Liver (tissue), 9 donors: ENCODE measurements around the gene ENOX1. TPM values are rescaled to one million over a fixed set of nuclear protein-coding genes. Genes with fewer than 3 reads are reported as not detected.

ENCODE experiments used
- DNase-seq: peaks from one replicate; pipeline ENCODE4 v3.0.0-alpha.2; 2017; ENCODE audit warnings: low spot score
- H3K27ac ChIP-seq, 2 donors: one replicate each; pipeline ENCODE4 v1.7.0; 2013; ENCODE audit warnings: inconsistent platforms in 2 of 2, low read length in 2 of 2, control low read depth in 1 of 2, low read depth in 1 of 2, mild to moderate bottlenecking in 1 of 2
- H3K27me3 ChIP-seq, 4 donors: one replicate each; pipeline versions ENCODE4 v1.6.1 to v1.7.0; 2013; ENCODE audit warnings: low read length in 3 of 4, inconsistent platforms in 1 of 4, mild to moderate bottlenecking in 1 of 4, moderate library complexity in 1 of 4; ENCODE audit not compliant: control insufficient read depth in 4 of 4, insufficient read depth in 4 of 4
- H3K36me3 ChIP-seq, 4 donors: one replicate each; pipeline versions ENCODE4 v1.6.1 to v1.7.0; 2013; ENCODE audit warnings: low read length in 3 of 4, mild to moderate bottlenecking in 3 of 4, low read depth in 1 of 4, moderate library complexity in 1 of 4; ENCODE audit not compliant: control insufficient read depth in 4 of 4, insufficient read depth in 3 of 4
- H3K4me1 ChIP-seq, 4 donors: one replicate each; pipeline versions ENCODE4 v1.6.1 to v1.7.0; 2013; ENCODE audit warnings: low read length in 3 of 4, mild to moderate bottlenecking in 3 of 4, moderate library complexity in 1 of 4; ENCODE audit not compliant: control insufficient read depth in 4 of 4, insufficient read depth in 4 of 4
- H3K4me3 ChIP-seq, 3 donors: one replicate each; pipeline versions ENCODE4 v1.6.1 to v1.7.0; 2013; ENCODE audit warnings: low read length in 3 of 3, control low read depth in 1 of 3, low read depth in 1 of 3, mild to moderate bottlenecking in 1 of 3
- H3K9ac ChIP-seq, 2 donors: one replicate each; pipeline ENCODE4 v1.7.0; 2013; ENCODE audit warnings: low read length in 2 of 2, mild to moderate bottlenecking in 2 of 2, moderate library complexity in 2 of 2, control low read depth in 1 of 2, low read depth in 1 of 2
- H3K9me3 ChIP-seq, 4 donors: one replicate each; pipeline versions ENCODE4 v1.6.1 to v1.7.0; 2013; ENCODE audit warnings: low read length in 3 of 4; ENCODE audit not compliant: control insufficient read depth in 4 of 4
- EGR1 ChIP-seq, 2 donors: IDR thresholded peaks; 2 replicates each; pipeline ENCODE4 v1.6.1; 2016 to 2018; ENCODE audit warnings: antibody characterized with exemption in 2 of 2, low read depth in 2 of 2
- FOXA2 ChIP-seq: IDR thresholded peaks from 2 replicates; pipeline ENCODE4 v1.6.1; 2016; ENCODE audit warnings: antibody characterized with exemption
- GABPA ChIP-seq, 2 donors: IDR thresholded peaks in 1 of 2; conservative IDR thresholded peaks in 1 of 2; 2 replicates each; pipeline ENCODE4 v1.6.1; 2016; ENCODE audit warnings: antibody characterized with exemption in 2 of 2, mild to moderate bottlenecking in 1 of 2, moderate library complexity in 1 of 2
- HNF4A ChIP-seq, 2 donors: conservative IDR thresholded peaks; 2 replicates each; pipeline ENCODE4 v1.6.1; 2016; ENCODE audit warnings: antibody characterized with exemption in 2 of 2, mild to moderate bottlenecking in 2 of 2
- HNF4G ChIP-seq: IDR thresholded peaks from 2 replicates; pipeline ENCODE4 v1.6.1; 2016; ENCODE audit warnings: antibody characterized with exemption
- JUND ChIP-seq, 2 donors: IDR thresholded peaks; 2 replicates each; pipeline ENCODE4 v1.6.1; 2016; ENCODE audit warnings: antibody characterized with exemption in 2 of 2
- NR2F2 ChIP-seq: IDR thresholded peaks from 2 replicates; pipeline ENCODE4 v1.6.1; 2016; ENCODE audit warnings: antibody characterized with exemption
- RAD21 ChIP-seq, 2 donors: IDR thresholded peaks; 2 replicates each; pipeline ENCODE4 v1.6.1; 2016; ENCODE audit warnings: antibody characterized with exemption in 2 of 2, mild to moderate bottlenecking in 2 of 2
- RXRA ChIP-seq, 2 donors: IDR thresholded peaks; 2 replicates each; pipeline ENCODE4 v1.6.1; 2017 to 2018; ENCODE audit warnings: antibody characterized with exemption in 2 of 2, mild to moderate bottlenecking in 1 of 2
- SP1 ChIP-seq: IDR thresholded peaks from 2 replicates; pipeline ENCODE4 v1.6.1; 2018; ENCODE audit warnings: antibody characterized with exemption, mild to moderate bottlenecking
- TAF1 ChIP-seq: conservative IDR thresholded peaks from 2 replicates; pipeline ENCODE4 v1.6.1; 2016; ENCODE audit warnings: antibody characterized with exemption, mild to moderate bottlenecking
- YY1 ChIP-seq: IDR thresholded peaks from 2 replicates; pipeline ENCODE4 v1.6.1; 2016; ENCODE audit warnings: antibody characterized with exemption, mild to moderate bottlenecking
- WGBS: extraction: QIAGEN DNeasy Blood & Tissue Kit; methylation state at CpG from one replicate; pipeline ENCODE4 v1.1.7; 2013; 5-methylcytosine and 5-hydroxymethylcytosine counted together
- polyA plus RNA-seq, 2 donors: library from polyadenylated mRNA; stranded (reverse) in 1 of 2; unstranded in 1 of 2; fragments of 200-250 nt in 1 of 2; fragments of >200 nt in 1 of 2; fragmentation: Nextera tagmentation in 1 of 2; extraction: Ambion mirVana in 1 of 2; gene quantifications; one replicate each; pipeline versions ENCODE4 v1.2.1 to v1.2.3, GENCODE V29; 2013 to 2015
- total RNA-seq, 2 donors: library from RNA; depleted of rRNA; stranded (reverse); fragments of >200 nt; gene quantifications; one replicate each; pipeline ENCODE4 v1.2.3, GENCODE V29; 2014
- TF ChIP-seq, protein P1 (sequence below): IDR thresholded peaks from 2 replicates; pipeline ENCODE4 v1.6.1; 2016; ENCODE audit warnings: antibody characterized with exemption
- TF ChIP-seq, protein P2 (sequence below): IDR thresholded peaks from 2 replicates; pipeline ENCODE4 v1.6.1; 2016; ENCODE audit warnings: antibody characterized with exemption
- TF ChIP-seq, protein P3 (sequence below): IDR thresholded peaks from 2 replicates; pipeline ENCODE4 v1.6.1; 2016; ENCODE audit warnings: antibody characterized with exemption, mild to moderate bottlenecking
- TF ChIP-seq, protein P4 (sequence below): fragments of 150-350 bp; IDR thresholded peaks from 2 replicates; pipeline ENCODE4 v1.5.1; 2017; ENCODE audit warnings: improper control_type of control experiment, low read depth, low read length; ENCODE audit not compliant: missing input control
- TF ChIP-seq, protein P5 (sequence below): IDR thresholded peaks from 2 replicates; pipeline ENCODE4 v1.6.1; 2016; ENCODE audit warnings: antibody characterized with exemption
- donor health status: healthy.
- donor health status: healthy.
- donor health status: healthy.
- donor health status: healthy.
- donor health status: healthy.

The ENOX1 gene
- total and polyA plus RNA-seq, 4 donors: 0.02 to 0.33 (median 0.08) TPM; not detected in 1

DNA sequence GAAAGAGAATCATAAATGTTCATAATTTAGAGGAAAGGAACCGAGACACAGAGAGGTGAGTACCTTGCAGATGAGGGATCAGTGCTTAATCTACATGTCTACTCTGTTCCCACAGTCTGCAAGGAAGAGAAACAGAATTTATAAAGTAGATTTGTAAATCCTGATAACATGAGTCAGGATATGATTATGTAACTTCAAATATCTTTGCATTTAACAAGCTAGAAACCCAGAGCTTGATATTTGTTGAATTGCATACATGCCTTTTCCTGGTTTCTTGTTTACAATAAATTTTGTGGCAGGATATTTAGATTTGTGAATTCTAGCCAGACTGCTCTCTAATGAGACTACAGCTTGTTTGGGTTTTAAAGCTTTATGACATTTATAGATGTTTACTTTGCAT, 219.2 kb downstream of the ENOX1 start:
- H3K27ac ChIP-seq: no peak overlapping the region
- 76% methylated on average over 1 of the region's 1 CpG for WGBS

DNA sequence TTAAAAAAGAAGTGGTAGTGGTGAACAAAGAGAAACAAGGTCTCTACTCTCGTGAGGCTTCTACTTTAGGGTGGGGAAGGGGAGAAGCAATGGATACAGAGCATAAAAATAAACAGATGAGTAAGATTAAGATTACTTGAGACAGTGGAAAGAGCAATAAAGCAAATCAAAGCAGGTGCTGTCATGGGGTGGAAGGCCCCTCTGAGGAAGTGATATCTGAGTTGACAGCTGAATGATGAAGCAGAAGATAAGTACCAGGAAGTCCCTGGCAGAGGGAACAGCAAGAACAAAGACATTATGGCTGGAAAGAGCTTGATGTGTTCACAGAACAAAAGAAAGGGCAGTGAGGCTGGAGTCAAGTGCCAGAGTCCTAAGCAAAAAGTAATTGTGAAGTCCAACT, 221.8 kb downstream of the ENOX1 start:
- H3K9ac ChIP-seq: no peak overlapping the region
- H3K9me3 ChIP-seq: no peaks in the 10 kb centered on the region
- no peak overlapping the region for H3K4me3 ChIP-seq
- no peak overlapping the region for H3K27ac ChIP-seq
- H3K27me3 ChIP-seq: peaks cover 0 to 5% (median 0%) of the 10 kb centered on the region in 4 donors
- WGBS: 63% methylated on average over 1 of the region's 1 CpG
- no peak for DNase-seq
- H3K4me1 ChIP-seq: no peaks in the 10 kb centered on the region
- no peaks in the 10 kb centered on the region for H3K36me3 ChIP-seq
- TF ChIP-seq, protein P1, sequence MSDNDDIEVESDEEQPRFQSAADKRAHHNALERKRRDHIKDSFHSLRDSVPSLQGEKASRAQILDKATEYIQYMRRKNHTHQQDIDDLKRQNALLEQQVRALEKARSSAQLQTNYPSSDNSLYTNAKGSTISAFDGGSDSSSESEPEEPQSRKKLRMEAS: no peak
- TF ChIP-seq RXRA (IDR thresholded peaks at IDR 0.05): no peak
- no peak for TF ChIP-seq GABPA (IDR thresholded peaks at IDR 0.05 in 1 of 2, conservative IDR thresholded peaks at IDR 0.05 in 1 of 2)
- TF ChIP-seq, protein P2, sequence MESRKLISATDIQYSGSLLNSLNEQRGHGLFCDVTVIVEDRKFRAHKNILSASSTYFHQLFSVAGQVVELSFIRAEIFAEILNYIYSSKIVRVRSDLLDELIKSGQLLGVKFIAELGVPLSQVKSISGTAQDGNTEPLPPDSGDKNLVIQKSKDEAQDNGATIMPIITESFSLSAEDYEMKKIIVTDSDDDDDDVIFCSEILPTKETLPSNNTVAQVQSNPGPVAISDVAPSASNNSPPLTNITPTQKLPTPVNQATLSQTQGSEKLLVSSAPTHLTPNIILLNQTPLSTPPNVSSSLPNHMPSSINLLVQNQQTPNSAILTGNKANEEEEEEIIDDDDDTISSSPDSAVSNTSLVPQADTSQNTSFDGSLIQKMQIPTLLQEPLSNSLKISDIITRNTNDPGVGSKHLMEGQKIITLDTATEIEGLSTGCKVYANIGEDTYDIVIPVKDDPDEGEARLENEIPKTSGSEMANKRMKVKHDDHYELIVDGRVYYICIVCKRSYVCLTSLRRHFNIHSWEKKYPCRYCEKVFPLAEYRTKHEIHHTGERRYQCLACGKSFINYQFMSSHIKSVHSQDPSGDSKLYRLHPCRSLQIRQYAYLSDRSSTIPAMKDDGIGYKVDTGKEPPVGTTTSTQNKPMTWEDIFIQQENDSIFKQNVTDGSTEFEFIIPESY: no peak
- TF ChIP-seq FOXA2: no peak
- no peak for TF ChIP-seq RAD21 (IDR thresholded peaks at IDR 0.05)
- TF ChIP-seq, protein P3, sequence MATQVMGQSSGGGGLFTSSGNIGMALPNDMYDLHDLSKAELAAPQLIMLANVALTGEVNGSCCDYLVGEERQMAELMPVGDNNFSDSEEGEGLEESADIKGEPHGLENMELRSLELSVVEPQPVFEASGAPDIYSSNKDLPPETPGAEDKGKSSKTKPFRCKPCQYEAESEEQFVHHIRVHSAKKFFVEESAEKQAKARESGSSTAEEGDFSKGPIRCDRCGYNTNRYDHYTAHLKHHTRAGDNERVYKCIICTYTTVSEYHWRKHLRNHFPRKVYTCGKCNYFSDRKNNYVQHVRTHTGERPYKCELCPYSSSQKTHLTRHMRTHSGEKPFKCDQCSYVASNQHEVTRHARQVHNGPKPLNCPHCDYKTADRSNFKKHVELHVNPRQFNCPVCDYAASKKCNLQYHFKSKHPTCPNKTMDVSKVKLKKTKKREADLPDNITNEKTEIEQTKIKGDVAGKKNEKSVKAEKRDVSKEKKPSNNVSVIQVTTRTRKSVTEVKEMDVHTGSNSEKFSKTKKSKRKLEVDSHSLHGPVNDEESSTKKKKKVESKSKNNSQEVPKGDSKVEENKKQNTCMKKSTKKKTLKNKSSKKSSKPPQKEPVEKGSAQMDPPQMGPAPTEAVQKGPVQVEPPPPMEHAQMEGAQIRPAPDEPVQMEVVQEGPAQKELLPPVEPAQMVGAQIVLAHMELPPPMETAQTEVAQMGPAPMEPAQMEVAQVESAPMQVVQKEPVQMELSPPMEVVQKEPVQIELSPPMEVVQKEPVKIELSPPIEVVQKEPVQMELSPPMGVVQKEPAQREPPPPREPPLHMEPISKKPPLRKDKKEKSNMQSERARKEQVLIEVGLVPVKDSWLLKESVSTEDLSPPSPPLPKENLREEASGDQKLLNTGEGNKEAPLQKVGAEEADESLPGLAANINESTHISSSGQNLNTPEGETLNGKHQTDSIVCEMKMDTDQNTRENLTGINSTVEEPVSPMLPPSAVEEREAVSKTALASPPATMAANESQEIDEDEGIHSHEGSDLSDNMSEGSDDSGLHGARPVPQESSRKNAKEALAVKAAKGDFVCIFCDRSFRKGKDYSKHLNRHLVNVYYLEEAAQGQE: no peak
- no peak for TF ChIP-seq HNF4G
- TF ChIP-seq HNF4A (conservative IDR thresholded peaks at IDR 0.05): no peak
- no peak for TF ChIP-seq NR2F2
- TF ChIP-seq EGR1 (IDR thresholded peaks at IDR 0.05; ENCODE audit: low read depth in 2 of 2): no peak
- no peak for TF ChIP-seq JUND (IDR thresholded peaks at IDR 0.05)

More for the DNA sequence above, 219.2 kb downstream of the ENOX1 start:
- no peaks in the 10 kb centered on the region for H3K4me1 ChIP-seq
- H3K4me3 ChIP-seq: no peak overlapping the region
- H3K27me3 ChIP-seq: peaks cover 0 to 5% (median 0%) of the 10 kb centered on the region in 4 donors
- no peaks in the 10 kb centered on the region for H3K36me3 ChIP-seq
- no peak overlapping the region for H3K9ac ChIP-seq
- TF ChIP-seq EGR1 (IDR thresholded peaks at IDR 0.05; ENCODE audit: low read depth in 2 of 2): no peak
- TF ChIP-seq, protein P4, sequence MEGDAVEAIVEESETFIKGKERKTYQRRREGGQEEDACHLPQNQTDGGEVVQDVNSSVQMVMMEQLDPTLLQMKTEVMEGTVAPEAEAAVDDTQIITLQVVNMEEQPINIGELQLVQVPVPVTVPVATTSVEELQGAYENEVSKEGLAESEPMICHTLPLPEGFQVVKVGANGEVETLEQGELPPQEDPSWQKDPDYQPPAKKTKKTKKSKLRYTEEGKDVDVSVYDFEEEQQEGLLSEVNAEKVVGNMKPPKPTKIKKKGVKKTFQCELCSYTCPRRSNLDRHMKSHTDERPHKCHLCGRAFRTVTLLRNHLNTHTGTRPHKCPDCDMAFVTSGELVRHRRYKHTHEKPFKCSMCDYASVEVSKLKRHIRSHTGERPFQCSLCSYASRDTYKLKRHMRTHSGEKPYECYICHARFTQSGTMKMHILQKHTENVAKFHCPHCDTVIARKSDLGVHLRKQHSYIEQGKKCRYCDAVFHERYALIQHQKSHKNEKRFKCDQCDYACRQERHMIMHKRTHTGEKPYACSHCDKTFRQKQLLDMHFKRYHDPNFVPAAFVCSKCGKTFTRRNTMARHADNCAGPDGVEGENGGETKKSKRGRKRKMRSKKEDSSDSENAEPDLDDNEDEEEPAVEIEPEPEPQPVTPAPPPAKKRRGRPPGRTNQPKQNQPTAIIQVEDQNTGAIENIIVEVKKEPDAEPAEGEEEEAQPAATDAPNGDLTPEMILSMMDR: no peak
- TF ChIP-seq RXRA (IDR thresholded peaks at IDR 0.05): no peak
- TF ChIP-seq, protein P1: no peak
- no peak for TF ChIP-seq HNF4G
- TF ChIP-seq, protein P3: no peak
- no peak for TF ChIP-seq GABPA (IDR thresholded peaks at IDR 0.05 in 1 of 2, conservative IDR thresholded peaks at IDR 0.05 in 1 of 2)
- TF ChIP-seq SP1: no peak
- TF ChIP-seq, protein P5, sequence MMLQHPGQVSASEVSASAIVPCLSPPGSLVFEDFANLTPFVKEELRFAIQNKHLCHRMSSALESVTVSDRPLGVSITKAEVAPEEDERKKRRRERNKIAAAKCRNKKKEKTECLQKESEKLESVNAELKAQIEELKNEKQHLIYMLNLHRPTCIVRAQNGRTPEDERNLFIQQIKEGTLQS: no peak
- TF ChIP-seq YY1: no peak
- TF ChIP-seq JUND (IDR thresholded peaks at IDR 0.05): no peak
- TF ChIP-seq RAD21 (IDR thresholded peaks at IDR 0.05): no peak
- no peak for TF ChIP-seq FOXA2
- no peak for TF ChIP-seq TAF1
- no peaks in the 10 kb centered on the region for H3K9me3 ChIP-seq
- no peak for DNase-seq
